Right renal cortex interstitium (tissue), 3 donors: Measurements from ENCODE around the gene CYB5B. TPM values are rescaled to one million over a fixed set of nuclear protein-coding genes. Genes with fewer than 3 reads are reported as not detected.
"Not testable (repeated sequence)": the region's sequence is repeated elsewhere in the genome, so short reads cannot be mapped to it uniquely, and the experiment has no call there.

Source experiments
- DNase-seq, 3 donors: peaks; one replicate each; pipeline ENCODE4 v3.0.0-alpha.2; 2013; ENCODE audit warnings: low read depth in 3 of 3, low spot score in 2 of 3
- polyA plus RNA-seq, 3 donors: library from polyadenylated mRNA; unstranded; fragments of 120-200 nt; gene quantifications; one replicate each; pipeline ENCODE4 v1.2.1, GENCODE V29; 2013; ENCODE audit not compliant: insufficient read length in 3 of 3

Gene CYB5B
- polyA plus RNA-seq, 3 donors = 143 to 162 (median 153) TPM

DNA sequence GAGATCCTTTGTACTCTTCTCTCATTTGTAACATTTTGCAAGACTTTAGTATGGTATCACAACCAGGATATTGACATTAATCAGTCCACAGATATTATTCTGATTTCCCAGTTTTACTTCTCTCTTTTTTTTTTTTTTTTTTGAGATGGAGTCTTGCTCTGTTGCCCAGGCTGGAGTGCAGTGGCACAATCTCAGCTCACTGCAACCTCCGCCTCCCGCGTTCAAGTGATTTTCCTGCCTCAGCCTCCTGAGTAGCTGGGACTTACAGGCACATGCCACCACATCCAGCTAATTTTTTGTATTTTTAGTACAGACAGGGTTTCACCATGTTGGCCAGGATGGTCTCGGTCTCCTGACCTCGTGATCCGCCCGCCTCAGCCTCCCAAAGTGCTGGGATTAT lies 16.6 kb downstream of the CYB5B start:
- not testable (repeated sequence) for DNase-seq

DNA sequence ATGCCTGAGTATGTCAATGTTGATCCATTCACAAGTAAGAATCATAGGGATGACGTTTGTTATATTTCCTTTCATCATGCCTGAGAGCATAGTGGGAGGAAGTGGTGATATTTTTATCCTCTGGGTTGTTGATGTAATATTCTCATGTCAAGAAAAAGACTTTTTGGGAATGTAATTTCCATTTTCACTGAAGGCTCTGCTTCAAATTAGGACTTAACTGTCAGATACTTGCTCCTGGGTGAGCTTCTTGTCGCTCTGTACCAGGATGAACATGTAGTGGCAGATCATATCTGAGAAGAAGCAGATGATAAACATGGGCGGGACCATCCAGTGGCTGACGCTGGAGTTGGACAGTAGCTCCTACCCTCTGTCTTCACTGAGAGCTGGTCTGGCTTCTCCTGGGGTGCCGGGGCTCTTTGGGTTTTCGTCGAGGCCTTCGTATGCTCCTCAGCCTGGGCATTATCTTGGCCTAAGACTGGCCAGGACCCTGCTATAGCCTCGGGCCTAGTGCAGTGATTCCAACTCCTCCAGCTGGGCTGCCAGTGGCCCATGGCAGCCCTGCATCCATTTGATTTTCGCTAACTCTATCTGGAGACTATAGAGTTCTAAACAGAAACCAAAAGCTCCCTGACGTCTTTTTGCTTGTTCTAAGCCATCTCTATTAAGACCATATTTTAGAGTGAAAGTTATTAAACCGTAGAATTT lies 19.7 kb downstream of the CYB5B start:
- DNase-seq = no peak

DNA sequence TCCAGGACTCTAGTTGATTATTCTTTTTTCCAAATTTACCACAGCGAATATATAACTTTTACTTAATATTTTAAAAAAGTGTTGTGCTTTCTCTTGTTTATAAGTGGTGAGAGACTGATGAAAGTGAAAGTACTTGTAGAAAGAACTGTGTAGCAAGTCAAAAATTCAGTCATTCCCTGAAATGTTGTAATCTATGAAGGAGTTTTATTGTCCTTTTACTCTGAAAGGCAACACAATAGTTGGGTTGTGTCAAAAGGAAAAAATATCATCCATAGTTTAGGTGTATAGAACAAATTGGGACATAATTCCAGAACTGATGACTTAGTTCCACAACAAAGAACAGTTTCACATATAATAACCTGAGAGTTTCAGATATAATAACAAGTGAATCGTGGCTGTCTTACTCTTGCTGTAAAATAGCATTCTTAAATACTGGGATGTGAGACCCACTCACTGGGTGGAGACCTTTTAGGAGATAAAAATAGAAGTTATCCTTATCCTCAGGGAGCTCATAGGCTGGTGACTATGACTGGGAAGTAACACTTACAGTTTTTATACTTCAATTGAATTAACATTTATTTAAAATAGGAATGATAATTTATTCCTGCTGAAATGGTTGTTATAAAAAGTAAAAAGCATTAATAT lies 20.6 kb downstream of the CYB5B start:
- no peak for DNase-seq

DNA sequence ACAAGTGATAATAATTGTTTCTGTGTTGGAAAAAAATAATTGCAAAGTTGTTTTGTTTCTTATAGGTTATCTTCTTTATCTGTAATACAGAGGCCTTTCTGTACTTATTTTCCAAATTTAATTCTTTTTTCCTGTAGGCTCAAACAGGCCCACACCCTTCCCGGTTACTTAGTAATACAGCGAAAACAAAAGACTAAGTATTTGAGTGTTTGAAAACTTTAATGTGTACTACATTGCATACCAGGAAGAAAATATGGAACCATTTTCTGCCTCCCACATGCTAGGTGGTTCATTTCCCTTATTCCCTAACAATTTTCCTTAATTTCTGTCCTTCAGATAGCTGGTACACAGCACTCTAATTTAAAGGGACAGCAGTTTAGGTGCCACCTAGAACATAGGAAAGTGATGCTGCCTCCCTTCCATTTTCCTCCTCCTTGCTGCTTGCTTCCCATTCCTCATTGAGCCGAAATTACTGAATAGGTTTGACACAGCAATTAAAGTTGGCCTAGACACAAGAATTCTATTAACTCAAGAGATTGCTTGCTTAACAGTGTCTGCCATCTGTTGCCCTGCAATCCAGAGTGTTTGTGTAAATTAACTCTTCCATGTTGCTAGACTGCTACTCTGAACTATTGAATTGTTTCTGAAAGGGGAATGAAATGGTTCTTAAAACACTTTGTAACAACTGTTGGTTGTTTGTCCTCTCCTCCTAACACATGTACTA lies 24.2 kb downstream of the CYB5B start:
- no peak for DNase-seq

DNA sequence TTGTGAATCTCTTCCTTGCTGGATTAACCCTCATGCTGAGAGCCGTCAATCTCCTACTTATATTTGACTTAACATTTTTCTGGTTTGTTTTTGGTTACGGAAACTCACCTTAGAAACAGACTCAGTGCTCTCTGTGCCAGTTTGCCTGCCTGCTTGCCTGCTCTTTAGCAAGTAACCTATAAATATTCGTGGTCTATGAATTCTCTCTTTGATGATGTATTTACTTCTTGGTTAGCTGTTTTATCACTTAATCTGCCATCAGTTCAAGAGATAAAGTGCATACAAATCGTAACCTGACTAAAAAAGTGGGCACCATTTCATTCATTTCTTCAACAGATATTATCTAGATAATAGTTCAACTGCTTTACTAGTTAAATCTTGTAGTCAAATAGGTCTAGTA lies 26.7 kb downstream of the CYB5B start:
- DNase-seq = no peak

DNA sequence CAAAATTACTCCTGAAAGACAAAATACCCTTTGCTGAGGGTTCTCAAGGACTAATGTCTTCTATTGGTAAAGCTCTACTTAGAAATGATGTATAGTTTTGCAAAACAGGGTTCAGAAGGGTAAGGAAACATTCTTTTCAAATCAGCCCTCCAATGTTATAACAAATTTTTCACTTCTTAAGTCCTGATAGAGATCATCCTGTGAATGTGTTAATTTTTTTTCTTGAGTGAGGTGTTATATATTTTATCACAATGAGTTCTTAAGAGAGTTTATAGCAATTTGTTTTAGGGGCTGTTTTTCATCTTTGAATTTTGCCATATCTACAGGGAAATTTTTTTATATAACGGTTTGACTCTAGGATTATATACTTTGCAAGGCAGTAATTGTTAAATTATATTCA lies 29.5 kb downstream of the CYB5B start:
- no peak for DNase-seq

DNA sequence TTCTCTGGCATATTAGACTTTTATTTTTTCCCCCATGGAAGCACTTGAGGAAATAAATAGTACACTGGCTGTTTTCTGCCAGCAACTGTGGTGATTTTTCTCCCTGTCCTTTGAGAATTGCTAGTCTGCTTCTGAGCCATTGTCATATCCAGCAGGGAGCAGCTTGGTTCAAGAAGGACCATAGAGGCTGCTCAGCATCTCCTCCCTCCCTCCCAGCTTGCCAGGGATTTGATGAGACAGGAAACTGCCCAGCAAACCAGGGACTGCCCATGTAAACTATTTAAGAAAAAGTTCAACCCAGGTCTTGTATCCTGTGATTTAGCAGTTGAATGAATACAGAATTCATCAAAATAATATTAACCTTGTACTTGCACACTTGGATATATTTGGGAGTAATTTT lies 39.5 kb downstream of the CYB5B start:
- DNase-seq = no peak

DNA sequence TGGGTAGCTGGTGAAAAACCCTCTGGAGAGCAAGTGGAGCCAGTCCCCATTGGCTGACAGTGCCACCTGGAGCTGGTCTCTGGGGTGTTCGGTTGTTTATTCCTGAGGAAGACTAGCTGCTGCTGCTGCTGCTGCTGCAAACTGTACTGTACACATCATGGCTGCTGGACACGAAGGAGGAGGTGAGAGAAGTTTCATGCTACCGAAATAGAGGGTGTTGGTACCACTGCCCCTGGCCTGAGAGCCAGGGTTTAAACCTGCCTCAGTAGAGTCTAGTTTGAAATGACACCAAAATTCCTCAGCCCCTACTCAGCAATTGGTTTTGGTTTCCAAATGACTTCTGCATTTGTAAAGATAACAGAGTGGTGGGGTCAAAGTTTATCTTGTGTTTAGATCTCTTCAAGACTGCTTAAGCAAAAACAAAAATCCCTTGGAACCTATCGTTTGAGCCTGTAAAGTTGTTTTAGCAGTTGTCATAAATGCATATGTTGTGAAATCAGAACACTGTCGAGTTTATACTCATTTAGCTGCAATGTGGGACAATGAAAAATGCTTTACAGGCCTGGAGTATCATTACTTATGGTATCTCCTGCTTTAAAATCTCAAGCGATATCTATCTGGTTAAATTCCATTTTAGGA lies 40.8 kb downstream of the CYB5B start:
- DNase-seq = no peak

GRCh38 chr16:69465881-69466280 lies 41.5 kb downstream of the CYB5B start:
- no peak for DNase-seq

GRCh38 chr16:69466547-69466946 lies 42.1 kb downstream of the CYB5B start:
- no peak for DNase-seq

GRCh38 chr16:69467080-69467479 lies 42.7 kb downstream of the CYB5B start:
- DNase-seq = no peak

GRCh38 chr16:69467531-69468204 lies 43.2 kb downstream of the CYB5B start:
- DNase-seq = no peak

DNA sequence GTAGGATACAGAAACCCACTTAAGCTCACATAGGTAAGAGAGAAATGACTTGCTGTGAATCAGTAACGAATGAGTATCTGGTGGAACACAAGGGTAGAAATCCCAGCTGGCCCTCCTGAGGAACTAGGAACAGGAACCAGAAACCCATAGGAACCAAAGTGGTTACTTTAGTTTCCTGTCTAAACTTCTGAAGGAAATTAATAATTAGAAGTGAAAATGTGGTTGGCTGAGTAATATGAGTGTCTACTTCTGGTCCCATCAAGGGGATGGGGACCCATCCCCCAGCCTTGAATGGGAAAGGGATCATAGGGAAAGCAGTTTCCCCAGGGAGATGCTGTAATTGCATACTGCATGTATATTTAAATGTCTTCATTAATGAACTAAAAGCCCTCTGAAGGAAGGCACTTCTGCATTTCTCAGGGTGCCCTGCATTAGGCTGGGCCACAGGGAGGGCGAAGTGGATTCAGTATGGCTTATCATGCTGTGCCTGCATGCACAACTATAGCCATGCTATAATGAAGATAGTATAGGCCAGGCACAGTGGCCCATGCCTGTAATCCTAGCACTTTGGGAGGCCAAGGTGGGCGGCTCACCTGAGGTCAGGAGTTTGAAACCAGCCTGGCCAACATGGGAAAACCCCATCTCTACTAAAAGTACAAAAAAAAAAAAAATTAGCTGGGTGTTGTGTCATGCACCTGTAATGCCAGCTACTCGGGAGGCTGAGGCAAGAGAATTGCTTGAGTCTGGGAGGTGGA lies 45.6 kb downstream of the CYB5B start:
- no peak for DNase-seq

GRCh38 chr16:69471121-69471520 lies 46.7 kb downstream of the CYB5B start:
- DNase-seq = no peak

GRCh38 chr16:69474408-69474807 lies 50.0 kb downstream of the CYB5B start:
- DNase-seq = no peak

DNA sequence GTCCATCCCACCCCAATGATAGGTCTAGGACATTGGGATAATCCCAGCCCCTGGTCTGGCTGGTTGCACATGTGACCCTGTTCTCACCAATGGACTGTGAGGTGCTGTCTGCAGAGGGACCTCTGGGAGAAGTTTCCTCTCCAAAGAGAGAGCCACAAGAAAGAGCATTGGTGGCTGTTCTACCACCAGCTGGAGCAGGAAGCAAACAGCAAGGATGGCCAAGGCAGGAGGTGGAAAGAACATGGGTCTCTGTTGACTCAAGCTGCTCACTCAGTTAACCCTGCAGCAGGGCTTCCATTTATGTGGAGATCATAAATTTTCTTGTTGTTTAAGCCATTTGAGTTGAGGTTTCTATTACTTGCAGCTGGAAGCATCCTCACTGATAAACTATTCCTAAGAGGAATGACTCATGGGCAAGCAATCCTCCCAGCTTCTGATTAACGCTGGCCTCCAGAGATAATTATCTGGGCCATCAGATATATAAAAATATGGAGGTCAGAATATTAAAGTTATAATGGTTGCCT lies 52.6 kb downstream of the CYB5B start:
- no peak for DNase-seq

DNA sequence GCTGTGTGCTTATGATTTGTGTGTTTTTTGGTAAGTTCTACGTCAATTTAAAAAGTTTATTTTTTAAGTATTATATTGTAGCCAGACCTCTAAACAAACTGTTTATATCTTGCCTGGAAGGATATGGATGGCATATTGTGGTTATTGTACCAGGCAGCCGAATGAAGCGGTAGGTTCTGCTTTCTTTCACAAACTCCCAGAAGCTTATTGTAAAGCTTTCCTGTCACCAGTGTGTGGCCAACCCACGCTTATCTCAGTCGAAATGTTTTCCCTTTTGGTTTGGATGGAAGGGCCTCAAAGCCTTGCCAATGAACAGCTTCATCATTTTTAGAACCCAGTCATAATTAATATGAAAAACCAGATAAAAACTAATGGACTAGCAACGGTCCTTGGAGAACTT lies 53.1 kb downstream of the CYB5B start:
- no peak for DNase-seq

DNA sequence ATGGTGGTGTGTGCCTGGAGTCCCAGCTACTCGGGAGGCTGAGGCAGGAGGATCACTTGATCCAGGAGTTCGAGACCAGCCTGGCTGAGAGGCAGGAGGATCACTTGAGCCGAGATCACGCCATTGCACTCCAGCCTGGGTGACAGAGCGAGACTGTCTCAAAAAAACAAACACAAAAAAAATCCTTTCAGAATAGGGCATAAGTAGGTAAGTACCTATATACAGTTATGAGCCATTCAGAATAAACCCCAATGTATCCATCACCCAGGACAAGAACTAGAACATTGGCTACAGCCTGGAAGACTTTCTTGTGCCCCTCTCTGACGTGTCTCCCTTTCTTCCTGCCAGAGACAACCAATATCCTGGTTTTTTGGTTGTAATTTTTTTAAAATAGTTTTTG lies 54.3 kb downstream of the CYB5B start:
- DNase-seq = no peak

DNA sequence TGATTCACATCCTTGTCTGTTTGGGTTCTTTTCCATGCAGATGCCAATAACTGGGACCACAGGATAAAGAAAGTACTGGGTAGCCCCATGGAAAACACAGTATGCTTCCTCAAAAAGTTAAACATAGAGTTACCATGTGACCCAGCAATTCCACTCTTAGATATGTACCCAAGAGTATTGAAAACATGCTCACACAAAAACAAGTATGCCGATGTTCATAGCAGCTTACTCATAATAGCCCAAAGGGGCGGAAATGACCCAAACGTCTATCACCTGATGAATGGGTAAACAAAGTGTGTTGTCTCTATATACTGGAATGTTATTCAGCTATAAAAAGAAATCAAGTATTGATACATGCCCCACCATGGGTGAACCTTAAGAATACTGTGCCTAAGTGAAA lies 55.4 kb downstream of the CYB5B start:
- DNase-seq = no peak

DNA sequence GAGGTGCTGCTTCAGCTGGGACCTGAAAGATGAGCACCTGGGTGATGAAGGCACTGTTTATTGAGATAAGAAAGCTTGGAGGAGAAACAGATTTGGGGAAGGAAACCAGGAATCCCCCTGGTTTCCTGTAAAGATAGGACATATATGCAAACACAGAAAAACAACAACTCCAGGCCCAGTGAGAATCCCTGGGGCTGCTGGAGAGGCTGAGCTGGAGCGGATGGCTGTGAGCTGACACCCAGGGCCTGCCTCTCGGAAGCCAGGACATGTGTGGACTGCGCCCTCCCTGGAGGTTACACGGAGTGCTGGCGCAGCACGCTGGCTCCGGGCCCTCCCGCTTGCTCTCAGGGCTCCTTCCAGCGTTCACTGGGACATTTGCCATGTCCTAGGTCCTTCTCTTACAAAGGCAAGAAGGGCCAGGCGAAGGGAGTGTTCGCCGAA lies 57.5 kb downstream of the CYB5B start:
- DNase-seq = no peak
